NCI-H1048 (cell line): ENCODE results near the gene HECTD3.
"Not testable (repeated sequence)": the region's sequence is repeated elsewhere in the genome, so short reads cannot be mapped to it uniquely, and the experiment has no call there.

Experiments
- DNase-seq: peaks from one replicate; lab custom pipeline; 2025; lab: John Stamatoyannopoulos, UW

Gene HECTD3

DNA sequence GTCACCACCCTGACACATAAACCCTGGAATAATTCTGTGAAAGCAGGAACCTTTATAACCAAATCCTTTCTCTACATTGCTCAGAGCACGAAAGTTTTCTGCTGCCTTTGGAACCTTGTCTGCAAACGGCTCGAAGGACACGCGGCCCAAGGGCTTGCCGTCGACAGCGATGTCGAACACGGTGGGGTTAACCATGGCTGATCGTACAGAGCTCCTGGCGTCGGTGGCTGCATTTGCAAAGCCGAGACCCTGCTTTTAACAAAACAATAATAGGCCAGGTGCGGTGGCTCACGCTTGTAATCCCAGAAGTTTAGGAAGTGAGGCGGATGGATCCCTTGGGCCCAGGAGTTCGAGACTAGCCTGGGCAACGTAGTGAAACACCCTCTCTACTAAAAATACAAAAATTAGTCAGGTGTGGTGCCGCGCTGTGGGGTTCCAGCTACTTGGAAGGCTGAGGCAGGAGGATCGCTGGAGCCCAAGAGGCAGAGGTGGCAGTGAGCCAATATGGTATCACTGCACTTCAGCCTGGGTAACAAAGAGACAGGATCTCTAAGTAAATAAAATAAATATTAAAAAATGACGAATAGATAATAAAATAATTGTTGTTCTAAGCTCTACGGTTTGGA lies 22.5 kb downstream of the HECTD3 start:
- DNase-seq: no peak

DNA sequence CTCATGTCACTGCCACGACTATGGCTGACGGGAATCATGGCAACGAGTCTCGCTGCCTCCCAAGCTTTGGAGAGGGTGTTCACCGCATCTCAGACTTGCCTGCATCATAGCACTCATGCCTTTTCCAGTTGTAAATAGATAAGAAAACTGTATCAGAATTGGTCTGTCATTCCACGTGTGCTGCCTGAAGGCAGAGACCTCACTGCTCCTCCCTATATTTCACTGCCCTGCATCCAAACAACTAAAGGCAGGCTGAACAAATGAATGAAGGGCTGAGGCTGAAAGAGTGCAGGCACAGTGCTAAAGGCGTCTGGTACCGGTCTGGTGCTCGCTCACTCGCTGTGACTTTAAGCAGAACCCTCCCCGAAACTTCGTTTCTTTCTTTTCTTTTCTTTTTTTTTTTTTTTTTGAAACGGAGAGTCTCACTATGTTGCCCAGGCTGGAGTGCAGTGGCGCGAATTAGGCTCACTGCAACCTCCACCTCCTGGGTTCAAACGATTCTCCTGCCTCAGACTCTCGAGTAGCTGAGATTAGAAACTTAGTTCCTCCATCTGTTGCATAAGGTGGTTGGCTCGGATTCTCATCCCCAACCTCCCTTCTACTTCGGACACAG lies 25.3 kb downstream of the HECTD3 start:
- no peak for DNase-seq

DNA sequence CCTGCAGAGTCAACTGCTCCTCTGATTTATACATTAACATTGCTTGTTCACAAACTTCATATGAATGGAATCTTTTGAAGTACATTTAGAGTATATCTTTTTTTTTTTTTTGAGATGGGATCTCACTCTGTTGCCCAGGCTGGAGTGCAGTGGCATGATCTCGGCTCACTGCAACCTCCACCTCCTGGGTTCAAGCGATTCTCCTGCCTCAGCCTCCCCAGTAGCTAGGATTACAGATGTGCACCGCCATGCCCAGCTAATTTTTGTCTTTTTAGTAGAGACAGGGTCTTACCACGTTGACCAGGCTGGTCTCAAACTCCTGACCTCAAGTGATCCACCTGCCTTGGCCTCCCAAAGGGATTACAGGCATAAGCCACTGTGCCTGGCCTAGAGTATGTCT lies 33.8 kb downstream of the HECTD3 start:
- DNase-seq: not testable (repeated sequence)

GRCh38 chr1:44976252-44976651 lies 34.9 kb downstream of the HECTD3 start:
- DNase-seq: no peak

DNA sequence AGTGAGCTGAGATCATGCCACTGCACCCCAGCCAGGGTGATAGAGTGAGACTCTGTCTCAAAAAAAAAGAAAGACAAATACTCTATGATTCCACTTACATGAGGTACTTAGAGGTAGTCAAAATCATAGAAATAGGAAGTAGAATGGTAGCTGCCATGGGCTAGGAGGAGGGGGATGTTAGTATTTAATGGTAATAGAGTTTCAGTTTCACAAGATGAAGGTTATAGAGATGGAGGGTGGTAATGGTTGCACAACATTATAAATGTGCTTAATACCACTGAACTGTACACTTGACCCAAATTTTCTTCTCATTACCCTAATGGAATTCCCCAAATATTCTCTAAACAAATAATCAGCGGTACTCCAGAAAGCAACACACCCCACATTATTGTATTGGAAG lies 37.5 kb downstream of the HECTD3 start:
- no peak for DNase-seq

DNA sequence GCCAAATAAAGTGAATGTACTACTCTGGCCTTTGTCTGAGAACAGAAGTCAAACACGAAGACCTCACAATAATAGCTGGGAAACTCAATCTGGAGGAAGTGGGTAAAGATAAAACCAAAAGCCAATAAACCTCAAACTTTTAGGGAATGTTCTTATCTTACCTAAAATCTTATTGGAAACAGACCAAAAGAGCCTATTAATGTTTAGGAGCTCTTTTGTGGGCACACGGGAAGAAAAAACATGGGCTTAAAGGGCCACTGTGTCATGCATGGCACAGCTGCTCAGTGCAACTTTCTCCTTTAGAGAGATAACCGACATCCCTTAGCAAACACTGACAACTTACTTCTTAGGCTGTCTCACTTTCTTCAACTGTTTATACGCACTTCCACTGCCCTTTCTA lies 40.8 kb downstream of the HECTD3 start:
- no peak for DNase-seq

- no peak for DNase-seq
Measured at GRCh38 chr1:44964396-44964795, 46.7 kb downstream of the HECTD3 start.

DNA sequence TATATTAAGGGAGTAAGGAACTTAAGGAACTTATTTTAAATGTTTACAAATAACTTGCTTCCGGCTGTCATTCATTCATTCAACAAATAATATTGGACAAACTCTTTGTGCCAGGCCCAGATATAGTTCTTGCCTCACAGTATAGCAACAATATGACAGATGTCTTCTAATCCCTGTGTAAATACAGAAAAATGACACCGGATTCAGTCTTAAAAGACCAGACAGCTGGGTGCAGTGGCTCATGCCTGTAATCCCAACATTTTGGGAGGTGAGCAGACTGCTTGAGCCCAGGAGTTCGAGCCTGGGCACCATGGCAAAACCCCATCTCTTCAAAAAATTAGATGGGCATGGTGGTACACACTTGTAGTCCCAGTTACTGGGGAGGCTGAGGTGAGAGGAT lies 48.4 kb downstream of the HECTD3 start:
- no peak for DNase-seq

DNA sequence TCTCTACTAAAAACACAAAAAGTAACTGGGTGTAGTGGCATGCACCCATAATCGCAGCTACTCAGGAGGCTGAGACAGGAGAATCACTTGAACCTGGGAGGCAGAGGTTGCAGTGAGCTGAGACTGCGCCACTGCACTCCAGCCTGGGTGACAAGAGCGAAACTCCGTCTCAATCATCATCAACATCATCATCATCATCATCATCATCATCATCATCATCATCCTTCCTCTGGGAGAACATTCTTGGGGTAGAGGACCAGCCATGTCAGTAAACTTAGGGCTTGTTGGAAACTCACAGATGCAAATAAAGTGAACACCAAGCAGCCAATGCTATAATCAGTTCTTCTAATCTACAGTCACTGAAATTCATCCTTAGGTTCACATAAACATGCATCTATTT lies 49.1 kb downstream of the HECTD3 start:
- not testable (repeated sequence) for DNase-seq

GRCh38 chr1:44957566-44957965 lies 53.6 kb downstream of the HECTD3 start:
- peak; percentile 9 for DNase-seq

DNA sequence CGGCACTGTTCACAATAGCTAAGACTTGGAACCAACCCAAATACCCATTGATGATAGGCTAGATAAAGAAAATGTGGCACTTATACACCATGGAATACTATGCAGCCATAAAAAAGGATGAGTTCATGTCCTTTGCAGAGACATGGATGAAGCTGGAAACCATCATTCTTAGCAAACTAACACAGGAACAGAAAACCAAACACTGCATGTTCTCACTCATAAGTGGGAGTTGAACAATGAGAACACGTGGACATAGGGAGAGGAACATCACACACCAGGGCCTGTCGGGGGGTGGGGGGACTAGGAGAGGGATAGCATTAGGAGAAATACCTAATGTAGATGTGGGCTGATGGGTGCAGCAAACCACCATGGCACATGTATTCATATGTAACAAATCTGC lies 55.0 kb downstream of the HECTD3 start:
- not testable (repeated sequence) for DNase-seq
